DOHH2 (cell line): ENCODE measurements around the gene MLIP.

Experiments used
- EZH2phosphoT487 ChIP-seq: fragments of 200-600 bp; sonication (generic); IDR thresholded peaks from 2 replicates; pipeline ENCODE4 v1.6.1; 2017; ENCODE audit warnings: borderline replicate concordance, mild to moderate bottlenecking, antibody characterized with exemption, low read length, moderate library complexity, mixed read lengths
- TF ChIP-seq, protein P1 (sequence below): fragments of 200-600 bp; sonication (generic); IDR thresholded peaks from one replicate; pipeline ENCODE4 v1.5.1; 2014; ENCODE audit warnings: antibody characterized with exemption, mild to moderate bottlenecking, low read depth, low read length; ENCODE audit not compliant: poor library complexity, severe bottlenecking

DNA sequence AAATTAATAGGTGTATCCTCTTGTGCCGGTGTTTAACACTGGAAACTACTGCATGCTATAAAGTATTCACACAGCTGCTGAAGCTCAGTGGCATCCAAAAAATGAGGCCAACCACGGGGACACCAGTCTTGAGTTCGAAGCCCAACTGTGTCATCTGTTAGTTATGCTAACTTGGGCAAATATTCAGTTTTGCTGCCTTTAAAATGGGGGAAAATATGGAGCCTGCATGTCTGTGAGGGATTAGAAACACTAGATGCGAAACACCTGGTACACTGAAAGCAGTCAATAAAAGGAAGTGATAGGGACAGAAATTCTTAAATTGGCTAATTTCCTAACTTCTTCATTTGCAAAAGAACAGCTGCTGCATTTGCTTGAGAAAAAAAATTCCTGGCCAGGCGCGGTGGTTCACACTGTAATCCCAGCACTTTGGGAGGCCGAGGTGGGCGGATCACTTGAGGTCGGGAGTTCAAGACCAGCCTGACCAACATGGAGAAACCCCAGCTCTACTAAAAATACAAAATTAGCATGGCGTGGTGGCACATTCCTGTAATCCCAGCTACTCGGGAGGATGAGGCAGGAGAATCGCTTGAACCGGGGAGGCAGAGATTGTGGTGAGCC is 36.6 kb upstream of the MLIP start:
- TF ChIP-seq, protein P1, sequence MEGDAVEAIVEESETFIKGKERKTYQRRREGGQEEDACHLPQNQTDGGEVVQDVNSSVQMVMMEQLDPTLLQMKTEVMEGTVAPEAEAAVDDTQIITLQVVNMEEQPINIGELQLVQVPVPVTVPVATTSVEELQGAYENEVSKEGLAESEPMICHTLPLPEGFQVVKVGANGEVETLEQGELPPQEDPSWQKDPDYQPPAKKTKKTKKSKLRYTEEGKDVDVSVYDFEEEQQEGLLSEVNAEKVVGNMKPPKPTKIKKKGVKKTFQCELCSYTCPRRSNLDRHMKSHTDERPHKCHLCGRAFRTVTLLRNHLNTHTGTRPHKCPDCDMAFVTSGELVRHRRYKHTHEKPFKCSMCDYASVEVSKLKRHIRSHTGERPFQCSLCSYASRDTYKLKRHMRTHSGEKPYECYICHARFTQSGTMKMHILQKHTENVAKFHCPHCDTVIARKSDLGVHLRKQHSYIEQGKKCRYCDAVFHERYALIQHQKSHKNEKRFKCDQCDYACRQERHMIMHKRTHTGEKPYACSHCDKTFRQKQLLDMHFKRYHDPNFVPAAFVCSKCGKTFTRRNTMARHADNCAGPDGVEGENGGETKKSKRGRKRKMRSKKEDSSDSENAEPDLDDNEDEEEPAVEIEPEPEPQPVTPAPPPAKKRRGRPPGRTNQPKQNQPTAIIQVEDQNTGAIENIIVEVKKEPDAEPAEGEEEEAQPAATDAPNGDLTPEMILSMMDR, result no peak
- no peak for TF ChIP-seq EZH2phosphoT487
